GM21360 (cell line): ENCODE measurements around the gene RAB11FIP3.
A peak's percentile ranks its signal among the peaks of the same experiment; 100 is the strongest.
"Not testable (repeated sequence)": the region's sequence is repeated elsewhere in the genome, so short reads cannot be mapped to it uniquely, and the experiment has no call there.

Experiments used
- ATAC-seq: cut with Tn5 transposase; IDR thresholded peaks from one replicate; pipeline ENCODE4 v1.9.1; 2021; ENCODE audit warnings: mild to moderate bottlenecking, moderate library complexity; ENCODE audit not compliant: unreplicated experiment

The RAB11FIP3 gene

GRCh38 chr16:414395-415169 lies 10.9 kb upstream of the RAB11FIP3 start:
- no peak for ATAC-seq

- ATAC-seq = not testable (repeated sequence)
These were observed 10.3 kb upstream of the RAB11FIP3 start for GRCh38 chr16:415170-415498.

GRCh38 chr16:422179-422578 lies 3.3 kb upstream of the RAB11FIP3 start:
- ATAC-seq = not testable (repeated sequence)

- no peak for ATAC-seq
These were observed 1.3 kb upstream of the RAB11FIP3 start for GRCh38 chr16:424033-424622.

DNA sequence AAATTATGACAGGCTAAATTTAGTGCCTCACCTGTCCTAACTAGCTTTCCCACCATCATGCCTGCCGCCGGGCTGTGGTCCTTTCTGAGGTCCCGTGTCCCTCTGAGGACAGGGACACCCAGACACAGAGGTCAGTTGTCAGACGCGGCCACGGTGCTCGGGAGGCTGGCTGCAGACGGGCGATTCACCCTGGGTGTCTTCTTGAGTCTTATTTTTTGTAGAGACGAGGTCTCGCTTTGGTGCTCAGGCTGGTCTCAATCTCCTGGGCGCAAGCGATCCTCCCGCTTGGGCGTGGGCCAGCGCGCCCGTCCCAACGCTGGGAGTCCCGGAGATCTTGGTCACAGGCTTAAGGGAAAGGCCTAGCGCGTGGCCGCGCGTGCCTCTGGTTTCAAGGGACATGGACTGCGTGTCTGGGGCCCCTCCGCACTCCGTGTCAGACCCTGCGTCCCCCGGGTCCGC lies 797 bp upstream of the RAB11FIP3 start:
- no peak for ATAC-seq

DNA sequence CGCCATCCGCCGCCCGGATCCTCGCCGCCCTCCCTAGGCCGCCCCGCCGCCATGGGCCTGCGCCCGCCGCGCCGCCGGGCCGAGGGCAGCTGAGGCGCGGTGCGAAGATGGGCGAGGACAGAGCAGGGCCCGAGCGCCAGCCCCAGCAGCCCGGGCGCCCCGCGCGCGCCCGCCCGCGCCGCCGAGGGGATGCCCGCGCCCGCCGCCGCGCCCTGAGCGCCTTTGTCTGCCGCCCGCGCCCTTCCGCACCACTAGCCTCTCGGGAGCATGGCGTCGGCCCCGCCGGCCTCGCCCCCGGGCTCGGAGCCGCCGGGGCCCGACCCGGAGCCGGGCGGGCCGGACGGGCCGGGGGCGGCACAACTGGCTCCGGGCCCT lies 278 bp downstream of the RAB11FIP3 start:
- ATAC-seq = peak; percentile 17

DNA sequence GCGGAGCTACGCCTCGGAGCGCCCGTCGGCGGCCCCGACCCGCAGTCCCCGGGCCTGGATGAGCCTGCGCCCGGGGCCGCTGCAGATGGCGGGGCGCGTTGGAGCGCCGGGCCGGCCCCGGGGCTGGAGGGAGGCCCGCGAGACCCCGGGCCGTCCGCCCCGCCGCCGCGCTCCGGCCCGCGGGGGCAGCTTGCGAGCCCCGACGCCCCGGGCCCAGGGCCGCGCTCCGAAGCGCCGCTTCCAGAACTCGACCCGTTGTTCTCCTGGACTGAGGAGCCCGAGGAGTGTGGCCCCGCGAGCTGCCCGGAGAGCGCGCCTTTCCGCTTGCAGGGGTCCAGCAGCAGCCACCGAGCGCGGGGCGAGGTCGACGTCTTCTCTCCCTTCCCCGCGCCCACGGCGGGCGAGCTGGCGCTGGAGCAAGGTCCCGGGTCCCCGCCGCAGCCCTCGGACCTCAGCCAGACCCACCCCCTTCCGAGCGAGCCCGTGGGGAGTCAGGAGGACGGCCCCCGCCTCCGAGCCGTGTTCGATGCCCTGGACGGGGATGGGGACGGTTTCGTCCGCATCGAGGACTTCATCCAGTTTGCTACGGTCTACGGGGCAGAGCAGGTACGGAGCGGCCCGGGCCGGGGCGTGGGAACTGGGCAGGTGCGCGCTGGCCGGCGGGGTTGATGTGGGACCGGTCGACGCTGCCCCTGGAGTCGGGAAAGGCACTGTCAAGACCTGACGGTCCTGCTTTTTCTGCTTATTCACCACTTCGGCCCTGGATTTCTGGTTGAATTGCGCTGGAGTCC lies 861 bp downstream of the RAB11FIP3 start:
- ATAC-seq = peak; percentile 17

GRCh38 chr16:426906-427249 lies 1.4 kb downstream of the RAB11FIP3 start:
- no peak for ATAC-seq

DNA sequence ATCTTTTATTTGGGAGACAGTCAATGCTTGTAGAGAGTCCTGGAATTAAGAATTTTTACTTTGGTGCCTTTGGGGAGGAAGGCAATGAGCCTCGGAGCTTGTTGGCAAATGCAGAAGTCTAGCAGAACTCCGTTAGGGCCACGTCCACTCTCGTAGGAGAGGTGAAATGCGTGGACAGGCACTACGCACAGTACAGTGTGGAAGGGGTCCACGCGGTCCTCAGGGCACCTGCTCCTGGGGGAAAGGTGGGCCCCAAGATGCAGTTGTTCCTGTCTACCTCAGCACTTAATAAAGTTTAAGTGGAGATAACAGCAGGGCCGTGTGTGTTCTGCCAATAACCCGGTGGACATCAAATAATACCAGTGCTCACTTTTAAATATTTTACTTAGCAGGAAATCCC lies 1.8 kb downstream of the RAB11FIP3 start:
- ATAC-seq = no peak

DNA sequence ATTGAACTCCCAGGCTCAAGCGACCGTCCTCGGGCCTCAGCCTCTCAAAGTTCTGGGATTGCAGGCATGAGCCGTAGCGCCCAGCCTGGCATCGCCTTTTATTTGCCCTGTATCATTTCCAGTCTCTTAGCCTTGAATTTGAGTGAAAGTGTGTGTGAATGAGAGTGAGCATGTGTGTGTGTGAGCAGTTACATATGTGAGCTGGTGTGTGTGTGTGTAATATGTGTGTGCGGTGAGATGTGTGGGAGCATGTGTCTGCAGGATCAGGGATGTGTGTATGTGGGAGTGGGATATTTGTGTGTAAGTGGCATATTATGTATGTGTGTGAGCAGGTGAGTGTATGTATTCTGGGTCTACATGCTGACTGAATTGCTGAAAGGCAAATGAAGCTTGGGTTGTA lies 5.5 kb downstream of the RAB11FIP3 start:
- ATAC-seq = no peak

- ATAC-seq = no peak
These were observed 15.2 kb downstream of the RAB11FIP3 start for GRCh38 chr16:440627-441026.

DNA sequence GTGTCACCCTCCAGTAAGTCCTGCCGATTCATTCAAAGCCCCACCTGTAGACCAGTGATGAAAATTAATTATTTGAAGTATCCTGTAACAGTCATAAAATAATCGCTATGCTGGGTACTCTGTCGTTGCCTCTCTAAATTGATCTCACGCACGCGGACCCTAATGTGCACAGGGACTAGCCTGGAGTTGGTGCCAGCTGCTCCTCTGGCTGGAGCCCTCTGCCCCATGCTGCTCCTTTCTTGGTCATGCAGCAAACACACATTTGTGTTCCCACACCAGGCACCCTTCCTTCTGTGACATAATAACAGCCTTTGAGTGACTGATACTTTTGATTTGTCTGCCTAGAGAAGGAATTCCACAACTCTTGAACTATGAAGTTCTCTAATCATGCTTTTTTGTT lies 16.0 kb downstream of the RAB11FIP3 start:
- ATAC-seq = no peak

DNA sequence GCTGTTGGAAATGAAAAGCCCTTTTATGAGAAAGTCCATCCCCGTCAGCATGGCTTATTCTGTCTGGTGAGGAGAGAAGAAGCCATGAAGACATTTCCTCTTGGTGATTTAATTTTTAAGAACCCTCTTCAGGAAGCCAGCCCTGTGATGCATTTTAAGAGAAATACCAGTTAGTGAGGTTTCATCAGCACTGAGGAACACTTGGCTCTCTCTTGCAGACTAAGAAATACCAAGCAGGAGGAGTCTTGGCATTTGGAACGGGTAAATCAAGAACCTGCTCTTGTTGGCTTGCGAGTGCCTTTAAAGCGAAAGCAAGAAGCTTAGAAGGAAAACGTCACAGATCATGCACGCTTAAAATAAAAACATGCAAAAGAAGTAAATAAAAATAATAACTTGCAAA lies 17.5 kb downstream of the RAB11FIP3 start:
- ATAC-seq = no peak

GRCh38 chr16:444027-444426 lies 18.6 kb downstream of the RAB11FIP3 start:
- no peak for ATAC-seq

DNA sequence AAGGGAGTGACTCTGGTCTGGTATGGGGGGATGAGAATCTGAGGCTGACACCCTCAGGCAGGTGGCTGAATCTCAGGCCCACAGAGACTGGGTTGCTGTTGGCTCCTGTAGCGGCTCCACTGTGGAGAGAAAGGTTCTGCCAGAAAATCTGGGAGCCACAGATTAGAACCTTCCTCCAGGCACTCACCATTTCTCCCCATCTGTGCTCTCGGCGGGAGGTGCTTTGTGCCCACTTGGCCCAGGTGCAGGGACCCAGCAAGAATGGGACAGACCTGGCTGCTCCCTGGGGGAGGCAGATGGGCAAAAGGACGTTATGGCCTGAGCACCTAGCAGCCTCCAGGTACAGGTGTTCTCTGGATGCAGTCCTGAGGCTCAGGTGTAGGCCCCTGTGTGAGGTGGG lies 20.1 kb downstream of the RAB11FIP3 start:
- no peak for ATAC-seq

- no peak for ATAC-seq
These were observed 24.9 kb downstream of the RAB11FIP3 start for GRCh38 chr16:450385-450784.

GRCh38 chr16:450785-451512 lies 25.5 kb downstream of the RAB11FIP3 start:
- no peak for ATAC-seq

DNA sequence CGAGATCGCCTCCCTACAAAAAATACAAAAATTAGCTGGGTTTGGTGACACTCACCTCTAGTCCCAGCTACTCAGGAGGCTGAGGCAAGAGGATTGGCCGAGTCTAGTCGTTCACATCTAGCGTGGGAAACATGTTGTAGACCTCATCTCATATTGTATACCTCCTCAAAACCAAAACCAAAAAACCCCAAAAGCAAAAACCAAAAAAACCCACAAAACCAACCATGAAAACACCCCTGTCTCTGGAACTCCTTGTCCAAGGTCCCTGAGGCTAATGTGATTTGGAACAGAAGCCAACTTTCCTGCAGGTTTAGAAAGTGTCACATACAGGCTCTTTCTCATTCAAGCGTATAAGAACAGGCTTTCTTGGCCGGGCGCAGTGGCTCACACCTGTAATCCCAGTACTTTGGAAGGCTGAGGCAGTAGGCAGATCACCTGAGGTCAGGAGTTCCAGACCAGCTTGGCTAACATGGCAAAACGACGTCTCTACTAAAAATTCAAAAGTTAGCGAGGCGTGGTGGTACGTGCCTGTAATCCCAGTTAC lies 29.0 kb downstream of the RAB11FIP3 start:
- ATAC-seq = no peak

DNA sequence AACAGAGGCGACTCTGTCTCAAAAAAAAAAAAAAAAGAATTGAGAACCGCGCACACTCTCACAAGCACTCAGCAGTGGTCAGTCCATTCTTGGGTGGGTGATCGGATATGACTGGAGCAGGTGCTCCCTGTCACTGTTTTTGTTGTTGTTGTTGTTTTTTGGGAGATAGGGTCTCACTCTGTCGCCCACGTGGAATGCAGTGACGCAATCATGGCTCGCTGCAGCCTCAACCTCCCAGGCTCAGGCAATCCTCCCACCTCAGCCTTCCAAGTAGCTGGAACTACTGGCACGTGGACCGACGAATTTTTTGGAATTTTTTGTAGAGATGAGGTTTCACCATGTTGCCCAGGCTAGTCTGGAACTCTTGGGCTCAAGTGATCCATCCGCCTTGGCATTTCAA lies 30.0 kb downstream of the RAB11FIP3 start:
- no peak for ATAC-seq

- no peak for ATAC-seq
These were observed 31.5 kb downstream of the RAB11FIP3 start for GRCh38 chr16:456891-457483.
